ENCODE data around the gene OOSP3. TPM values are rescaled to one million over a fixed set of nuclear protein-coding genes. Genes with fewer than 3 reads are reported as not detected.
"Not testable (repeated sequence)": the region's sequence is repeated elsewhere in the genome, so short reads cannot be mapped to it uniquely, and the experiment has no call there.

The OOSP3 gene
- total RNA-seq, 4 donors from 2014 or later: not detected

DNA sequence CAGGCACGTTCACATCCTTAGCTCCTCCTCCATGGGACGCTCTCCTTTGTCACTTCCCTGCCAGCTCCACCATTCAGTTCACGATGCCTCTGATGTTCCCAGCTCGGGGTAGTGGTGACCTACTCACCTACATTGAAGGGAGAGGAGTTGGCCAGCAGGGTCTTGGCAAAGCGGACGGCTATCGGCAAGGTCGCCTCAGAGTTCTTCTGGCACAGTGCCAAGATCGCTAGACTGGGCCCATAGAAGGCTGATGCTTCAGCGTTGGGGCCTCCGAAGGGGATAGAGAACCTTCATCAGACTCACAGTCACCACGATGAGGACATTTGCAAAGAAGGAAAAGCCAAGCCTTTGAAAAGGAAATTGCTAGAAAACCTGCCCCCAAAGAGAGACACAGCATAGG is 36.3 kb upstream of the OOSP3 start:
- 58 to 62% methylated on average over 12 of the region's 12 CpGs for WGBS, 2 donors
- H3K27me3 ChIP-seq: no peaks in the 10 kb centered on the region

DNA sequence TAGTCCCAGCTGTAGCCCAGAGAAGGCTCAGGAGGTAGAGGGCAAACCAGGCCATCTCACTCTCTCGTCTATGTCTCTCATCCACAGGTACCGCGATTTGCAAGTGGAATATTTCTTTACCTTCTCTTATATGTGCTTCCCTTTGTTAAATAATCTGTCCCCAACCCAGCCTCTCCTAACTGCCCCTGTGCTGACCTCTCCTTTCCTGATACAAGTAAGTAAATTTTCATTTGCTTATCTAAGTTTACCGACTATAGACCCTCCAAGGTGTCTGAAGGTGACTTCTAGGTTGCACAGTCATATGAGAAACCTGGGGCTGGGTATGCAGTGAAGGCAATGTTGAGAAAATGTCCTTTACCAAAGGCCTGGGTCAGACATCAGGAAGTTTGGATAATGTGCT is 33.2 kb upstream of the OOSP3 start, which contains the start of gene CBLIF:
Gene CBLIF (minus strand): TSS at position 101 of the 400 bp plus-strand sequence. CDS start 46 bp downstream, at position 55.
- Histone ChIP-seq H3K4me3 (no peak within 1 kb of the TSS), H3K4me1 (no peaks in the 10 kb centered on the region), H3K36me3 (no peaks in the 10 kb centered on the region), H3K9me3 (no peaks in the 10 kb centered on the region), H3K27ac (no peak within 1 kb of the TSS), H3K27me3 (no peaks in the 10 kb centered on the region)
- TF ChIP-seq, protein P1, sequence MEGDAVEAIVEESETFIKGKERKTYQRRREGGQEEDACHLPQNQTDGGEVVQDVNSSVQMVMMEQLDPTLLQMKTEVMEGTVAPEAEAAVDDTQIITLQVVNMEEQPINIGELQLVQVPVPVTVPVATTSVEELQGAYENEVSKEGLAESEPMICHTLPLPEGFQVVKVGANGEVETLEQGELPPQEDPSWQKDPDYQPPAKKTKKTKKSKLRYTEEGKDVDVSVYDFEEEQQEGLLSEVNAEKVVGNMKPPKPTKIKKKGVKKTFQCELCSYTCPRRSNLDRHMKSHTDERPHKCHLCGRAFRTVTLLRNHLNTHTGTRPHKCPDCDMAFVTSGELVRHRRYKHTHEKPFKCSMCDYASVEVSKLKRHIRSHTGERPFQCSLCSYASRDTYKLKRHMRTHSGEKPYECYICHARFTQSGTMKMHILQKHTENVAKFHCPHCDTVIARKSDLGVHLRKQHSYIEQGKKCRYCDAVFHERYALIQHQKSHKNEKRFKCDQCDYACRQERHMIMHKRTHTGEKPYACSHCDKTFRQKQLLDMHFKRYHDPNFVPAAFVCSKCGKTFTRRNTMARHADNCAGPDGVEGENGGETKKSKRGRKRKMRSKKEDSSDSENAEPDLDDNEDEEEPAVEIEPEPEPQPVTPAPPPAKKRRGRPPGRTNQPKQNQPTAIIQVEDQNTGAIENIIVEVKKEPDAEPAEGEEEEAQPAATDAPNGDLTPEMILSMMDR (IDR thresholded peaks at IDR 0.05): no peak
- TF ChIP-seq EP300 (IDR thresholded peaks at IDR 0.05) (no peak), POLR2A (IDR thresholded peaks at IDR 0.05) (no peak)
- 79 to 81% methylated on average over 4 of the region's 4 CpGs for WGBS, 2 donors
- no peak for DNase-seq (ENCODE audit: low spot score in 2 of 2)

More for the DNA sequence above, 36.3 kb upstream of the OOSP3 start:
- Histone ChIP-seq H3K4me3 (no peak overlapping the region), H3K27ac (no peak overlapping the region), H3K36me3 (no peaks in the 10 kb centered on the region), H3K4me1 (no peaks in the 10 kb centered on the region), H3K9me3 (no peaks in the 10 kb centered on the region)
- TF ChIP-seq EP300 (IDR thresholded peaks at IDR 0.05) (no peak), POLR2A (IDR thresholded peaks at IDR 0.05) (no peak)
- TF ChIP-seq, protein P1 (IDR thresholded peaks at IDR 0.05): no peak
- no peak for DNase-seq (ENCODE audit: low spot score in 2 of 2)

GRCh38 chr11:59846556-59846955 is 32.0 kb upstream of the OOSP3 start:
- Histone ChIP-seq H3K9me3 (no peaks in the 10 kb centered on the region), H3K27ac (no peak overlapping the region), H3K27me3 (no peaks in the 10 kb centered on the region), H3K4me3 (no peak overlapping the region), H3K4me1 (no peaks in the 10 kb centered on the region), H3K36me3 (no peaks in the 10 kb centered on the region)
- WGBS, 2 donors: 65 to 66% methylated on average over 5 of the region's 5 CpGs
- no peak for TF ChIP-seq EP300 (IDR thresholded peaks at IDR 0.05)
- no peak for TF ChIP-seq POLR2A (IDR thresholded peaks at IDR 0.05)
- TF ChIP-seq, protein P1 (IDR thresholded peaks at IDR 0.05): no peak
- no peak for DNase-seq (ENCODE audit: low spot score in 2 of 2)

DNA sequence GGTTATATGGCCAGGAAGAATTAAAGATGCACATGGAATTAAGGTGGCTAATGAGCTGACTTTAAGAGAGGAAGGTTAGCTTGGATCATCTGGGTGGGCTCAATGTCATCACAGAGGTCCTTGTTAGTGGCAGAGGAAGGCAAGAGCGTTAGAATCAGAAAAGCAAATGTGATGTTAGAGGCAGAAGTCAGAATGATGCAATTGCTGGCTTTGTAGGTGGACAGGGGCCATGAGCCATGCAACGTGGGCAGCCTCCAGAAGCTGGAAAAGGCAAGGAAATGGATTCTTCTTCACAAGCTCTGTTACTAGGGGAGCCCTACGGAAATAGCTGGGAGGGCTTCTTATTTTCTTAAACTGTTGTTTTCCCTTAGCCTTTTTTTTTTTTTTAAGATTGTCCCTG is 31.0 kb upstream of the OOSP3 start:
- H3K4me1 ChIP-seq: no peaks in the 10 kb centered on the region
- no peak for TF ChIP-seq EP300 (IDR thresholded peaks at IDR 0.05)
- no peak for TF ChIP-seq POLR2A (IDR thresholded peaks at IDR 0.05)
- WGBS, 2 donors: 83 to 85% methylated on average over 3 of the region's 3 CpGs

DNA sequence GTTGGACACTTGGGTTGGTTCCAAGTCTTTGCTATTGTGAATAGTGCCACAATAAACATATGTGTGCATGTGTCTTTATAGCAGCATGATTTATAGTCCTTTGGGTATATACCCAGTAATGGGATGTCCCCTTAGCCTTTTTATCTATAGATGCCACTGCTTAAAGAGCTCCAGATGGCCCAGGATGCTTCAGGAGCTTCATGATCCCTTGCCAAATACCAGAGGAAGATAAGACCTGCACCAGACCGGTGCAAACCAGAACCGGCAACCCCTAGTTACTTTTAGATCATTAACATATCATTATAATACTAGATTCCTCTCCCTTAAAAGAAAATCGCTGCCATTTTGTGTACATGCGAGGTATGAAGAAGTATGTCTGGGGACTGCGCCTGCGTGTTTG is 30.1 kb upstream of the OOSP3 start:
- not testable (repeated sequence) for DNase-seq (ENCODE audit: low spot score in 2 of 2); H3K9me3 ChIP-seq; H3K4me3 ChIP-seq; H3K36me3 ChIP-seq; H3K4me1 ChIP-seq; H3K27me3 ChIP-seq; H3K27ac ChIP-seq
- WGBS, 2 donors: 90 to 94% methylated on average over 6 of the region's 6 CpGs

More for the DNA sequence above, 31.0 kb upstream of the OOSP3 start:
- Histone ChIP-seq H3K9me3 (no peaks in the 10 kb centered on the region), H3K36me3 (no peaks in the 10 kb centered on the region), H3K27me3 (no peaks in the 10 kb centered on the region), H3K27ac (no peak overlapping the region), H3K4me3 (no peak overlapping the region)
- no peak for DNase-seq (ENCODE audit: low spot score in 2 of 2)

DNA sequence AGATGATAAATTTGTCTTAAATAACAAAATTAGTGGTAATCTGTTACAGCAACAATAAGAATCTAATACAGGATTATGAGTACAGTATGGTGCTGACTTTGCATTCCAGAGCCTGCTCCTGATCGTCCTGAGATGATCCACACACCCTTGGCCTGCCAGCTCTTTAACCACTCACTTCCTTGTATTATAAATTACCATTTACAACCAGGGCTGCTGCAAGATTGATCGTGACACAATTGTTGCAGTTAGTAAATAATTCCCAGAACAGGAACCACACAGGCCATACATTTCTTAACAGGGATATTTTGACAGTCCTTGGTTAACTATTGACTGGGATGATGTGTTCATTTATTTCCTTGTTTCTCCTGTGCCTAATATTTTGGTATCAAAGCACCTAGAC is 29.5 kb upstream of the OOSP3 start:
- Histone ChIP-seq H3K27me3 (no peaks in the 10 kb centered on the region), H3K4me3 (no peak overlapping the region), H3K27ac (no peak overlapping the region), H3K4me1 (no peaks in the 10 kb centered on the region), H3K9me3 (no peaks in the 10 kb centered on the region), H3K36me3 (no peaks in the 10 kb centered on the region)
- TF ChIP-seq EP300 (IDR thresholded peaks at IDR 0.05) (no peak), POLR2A (IDR thresholded peaks at IDR 0.05) (no peak)
- TF ChIP-seq, protein P1 (IDR thresholded peaks at IDR 0.05): no peak
- DNase-seq (ENCODE audit: low spot score in 2 of 2): no peak
- 19 to 34% methylated on average over 2 of the region's 2 CpGs for WGBS, 2 donors

GRCh38 chr11:59849551-59849950 is 29.0 kb upstream of the OOSP3 start:
- 88 to 92% methylated on average over 2 of the region's 2 CpGs for WGBS, 2 donors

DNA sequence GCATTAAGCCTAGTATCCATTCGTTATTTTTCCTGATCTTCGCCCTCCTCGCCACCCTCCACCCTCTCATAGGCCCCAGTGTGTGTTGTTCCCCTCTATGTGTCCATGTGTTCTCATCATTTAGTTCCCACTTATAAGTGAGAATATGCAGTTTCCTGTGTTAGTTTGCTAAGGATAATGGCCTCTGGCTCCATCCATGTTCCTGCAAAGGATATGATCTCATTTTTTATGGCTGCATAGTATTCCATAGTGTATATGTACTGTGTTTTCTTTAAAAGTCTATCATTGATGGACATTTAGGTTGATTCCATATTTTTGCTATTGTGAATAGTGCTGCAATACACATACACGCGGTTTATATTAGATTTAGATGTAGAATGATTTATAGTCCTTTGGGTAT is 27.2 kb upstream of the OOSP3 start:
- not testable (repeated sequence) for H3K27ac ChIP-seq, H3K4me3 ChIP-seq
- 92 to 93% methylated on average over 5 of the region's 5 CpGs for WGBS, 2 donors

More at GRCh38 chr11:59849551-59849950, 29.0 kb upstream of the OOSP3 start:
- H3K36me3 ChIP-seq; H3K4me1 ChIP-seq; H3K9me3 ChIP-seq; H3K27me3 ChIP-seq; H3K4me3 ChIP-seq; DNase-seq (ENCODE audit: low spot score in 2 of 2); H3K27ac ChIP-seq: not testable (repeated sequence)

More for the DNA sequence above, 27.2 kb upstream of the OOSP3 start:
- not testable (repeated sequence) for H3K27me3 ChIP-seq; DNase-seq (ENCODE audit: low spot score in 2 of 2); H3K36me3 ChIP-seq; H3K4me1 ChIP-seq; H3K9me3 ChIP-seq

Measured in tibial nerve (tissue), 4 donors.